Astrocyte (in vitro differentiated cells and primary cell): ENCODE data around the gene TTLL9. TPM values are rescaled to one million over a fixed set of nuclear protein-coding genes. Genes with fewer than 3 reads are reported as not detected.

ENCODE experiments used
- DNase-seq: peaks from one replicate; pipeline ENCODE4 v3.0.0-alpha.2; 2010; ENCODE audit warnings: low read depth
- FAIRE-seq: peaks from 2 replicates; lab custom pipeline; 2011; peaks lifted over from hg19 to GRCh38; lab: Jason Lieb, UNC
- H2AFZ ChIP-seq: 2 replicates; pipeline ENCODE4 v1.6.0; 2012; ENCODE audit warnings: low read depth, low read length, inconsistent platforms
- H3K27ac ChIP-seq: 2 replicates; pipeline ENCODE4 v1.5.1; 2011; ENCODE audit warnings: low read depth, low read length, inconsistent platforms
- H3K27me3 ChIP-seq: 2 replicates; pipeline ENCODE4 v1.6.0; 2011; ENCODE audit warnings: low read length, inconsistent platforms; ENCODE audit not compliant: insufficient read depth
- H3K36me3 ChIP-seq: 2 replicates; pipeline ENCODE4 v1.5.1; 2011; ENCODE audit warnings: low read length, inconsistent platforms; ENCODE audit not compliant: insufficient read depth
- H3K4me1 ChIP-seq: 2 replicates; pipeline ENCODE4 v1.5.1; 2011; ENCODE audit warnings: low read length, inconsistent platforms; ENCODE audit not compliant: insufficient read depth
- H3K4me2 ChIP-seq: 2 replicates; pipeline ENCODE4 v1.6.0; 2012; ENCODE audit warnings: low read length, inconsistent platforms
- H3K4me3 ChIP-seq: 2 replicates; pipeline ENCODE4 v1.5.1; 2011; ENCODE audit warnings: low read depth, mild to moderate bottlenecking, low read length, inconsistent platforms; ENCODE audit not compliant: insufficient read depth
- H3K79me2 ChIP-seq: 2 replicates; pipeline ENCODE4 v1.6.0; 2012; ENCODE audit warnings: mild to moderate bottlenecking, low read length, inconsistent platforms; ENCODE audit not compliant: insufficient read depth
- H3K9ac ChIP-seq: 2 replicates; pipeline ENCODE4 v1.6.0; 2012; ENCODE audit warnings: mild to moderate bottlenecking, low read length, inconsistent platforms
- H3K9me3 ChIP-seq: 2 replicates; pipeline ENCODE4 v1.5.1; 2012; ENCODE audit warnings: low read depth, mild to moderate bottlenecking, low read length, inconsistent platforms; ENCODE audit not compliant: insufficient read depth
- H4K20me1 ChIP-seq: 2 replicates; pipeline ENCODE4 v1.6.0; 2012; ENCODE audit warnings: low read length, inconsistent platforms; ENCODE audit not compliant: insufficient read depth
- H3K27ac Mint-ChIP-seq: one replicate; pipeline ENCODE4 v1.8.0; 2021; ENCODE audit warnings: mild to moderate bottlenecking, mixed read lengths; ENCODE audit not compliant: unreplicated experiment
- H3K27me3 Mint-ChIP-seq: one replicate; pipeline ENCODE4 v1.8.0; 2021; ENCODE audit warnings: low read depth, mixed read lengths; ENCODE audit not compliant: unreplicated experiment
- H3K36me3 Mint-ChIP-seq: one replicate; pipeline ENCODE4 v1.8.0; 2021; ENCODE audit warnings: low read depth, mixed read lengths; ENCODE audit not compliant: unreplicated experiment
- H3K4me1 Mint-ChIP-seq: one replicate; pipeline ENCODE4 v1.8.0; 2021; ENCODE audit warnings: low read depth, mixed read lengths; ENCODE audit not compliant: unreplicated experiment
- H3K4me3 Mint-ChIP-seq: one replicate; pipeline ENCODE4 v1.8.0; 2021; ENCODE audit warnings: mild to moderate bottlenecking, moderate library complexity, mixed read lengths; ENCODE audit not compliant: unreplicated experiment
- H3K9me3 Mint-ChIP-seq: one replicate; pipeline ENCODE4 v1.8.0; 2021; ENCODE audit warnings: mild to moderate bottlenecking, mixed read lengths; ENCODE audit not compliant: unreplicated experiment
- CTCF ChIP-seq: IDR thresholded peaks from 2 replicates; pipeline ENCODE4 v1.5.1; 2011; ENCODE audit warnings: low read depth, mild to moderate bottlenecking, inconsistent platforms, low read length, moderate library complexity; ENCODE audit not compliant: insufficient read depth
- EZH2 ChIP-seq: IDR thresholded peaks from 2 replicates; pipeline ENCODE4 v1.6.1; 2012; ENCODE audit warnings: mild to moderate bottlenecking, low read length, inconsistent platforms; ENCODE audit not compliant: insufficient read depth
- total RNA-seq: library from RNA; stranded (reverse); gene quantifications from 2 replicates; pipeline ENCODE4 v1.2.1, GENCODE V29; 2021

The TTLL9 gene
- total RNA-seq, 1 donor from 2014 or later: 0.41 TPM

GRCh38 chr20:31910071-31910803, 39.8 kb downstream of the TTLL9 start:
- FAIRE-seq: no peak
- Mint-ChIP-seq H3K27me3 (peaks cover 5% of the 10 kb centered on the region), H3K27ac (no peak overlapping the region)

DNA sequence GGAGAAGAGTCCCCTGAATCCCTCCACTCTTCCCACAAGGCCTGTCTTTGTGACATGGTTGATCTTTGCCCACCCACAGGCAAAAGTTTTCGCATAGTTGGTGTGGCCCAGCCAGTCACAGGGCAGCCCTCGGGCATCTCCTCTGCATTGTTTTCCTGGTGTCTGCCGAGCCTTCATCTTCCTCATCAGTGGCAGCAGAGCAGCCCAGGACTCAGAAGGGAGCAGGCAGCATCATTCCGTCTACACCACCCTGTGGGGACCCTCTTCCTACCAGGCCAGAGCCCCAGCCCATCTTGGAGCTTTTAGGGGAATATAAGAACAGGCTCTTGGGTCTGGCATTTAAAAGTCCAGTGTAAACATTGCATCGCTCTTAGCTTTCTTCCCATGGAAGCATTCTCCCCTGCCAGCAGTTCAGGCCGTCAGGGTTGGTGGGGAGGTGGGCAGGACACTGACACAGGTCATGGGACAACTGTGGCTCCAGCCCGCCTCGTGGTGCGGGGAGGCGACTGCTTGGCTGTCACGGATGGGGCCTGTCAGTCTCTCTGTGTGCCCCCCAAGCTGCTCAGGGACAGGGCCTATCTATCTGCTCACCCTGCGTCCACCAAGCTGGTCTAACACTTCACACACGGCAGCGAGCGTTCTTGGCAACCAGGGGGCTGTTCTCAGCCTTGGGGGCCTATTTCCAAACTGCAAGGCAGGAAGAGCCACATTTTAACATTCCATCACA, 43.2 kb downstream of the TTLL9 start:
- no peaks in the 10 kb centered on the region for H3K4me1 ChIP-seq
- H3K27me3 ChIP-seq: peaks cover 6% of the 10 kb centered on the region
- H3K4me3 Mint-ChIP-seq: no peak overlapping the region
- no peak overlapping the region for H3K4me3 ChIP-seq
- no peaks in the 10 kb centered on the region for H3K9me3 ChIP-seq
- no peaks in the 10 kb centered on the region for H3K79me2 ChIP-seq
- FAIRE-seq (no peak), DNase-seq (no peak)
- TF ChIP-seq CTCF: no peak
- TF ChIP-seq EZH2: no peak
- H3K27me3 Mint-ChIP-seq: peaks cover 5% of the 10 kb centered on the region
- H2AFZ ChIP-seq: no peak overlapping the region
- H3K36me3 ChIP-seq: no peaks in the 10 kb centered on the region
- H3K9me3 Mint-ChIP-seq: no peaks in the 10 kb centered on the region
- peaks cover 4% of the 10 kb centered on the region for H3K4me1 Mint-ChIP-seq
- H4K20me1 ChIP-seq: no peaks in the 10 kb centered on the region
- no peak overlapping the region for H3K9ac ChIP-seq
- no peaks in the 10 kb centered on the region for H3K36me3 Mint-ChIP-seq
- H3K27ac ChIP-seq: no peak overlapping the region
- no peak overlapping the region for H3K4me2 ChIP-seq
- no peak overlapping the region for H3K27ac Mint-ChIP-seq

More at GRCh38 chr20:31910071-31910803, 39.8 kb downstream of the TTLL9 start:
- H4K20me1 ChIP-seq: no peaks in the 10 kb centered on the region
- H3K36me3 ChIP-seq: no peaks in the 10 kb centered on the region
- no peak for DNase-seq
- no peak overlapping the region for H3K4me2 ChIP-seq
- H3K27ac ChIP-seq: no peak overlapping the region
- Mint-ChIP-seq H3K4me3 (no peak overlapping the region), H3K4me1 (no peaks in the 10 kb centered on the region), H3K36me3 (no peaks in the 10 kb centered on the region), H3K9me3 (no peaks in the 10 kb centered on the region)
- H3K4me1 ChIP-seq: no peaks in the 10 kb centered on the region
- H3K4me3 ChIP-seq: no peak overlapping the region
- TF ChIP-seq CTCF (no peak), EZH2 (no peak)
- H3K79me2 ChIP-seq: no peaks in the 10 kb centered on the region
- no peaks in the 10 kb centered on the region for H3K9me3 ChIP-seq
- H2AFZ ChIP-seq: no peak overlapping the region
- H3K9ac ChIP-seq: no peak overlapping the region
- no peaks in the 10 kb centered on the region for H3K27me3 ChIP-seq
